K562 (cell line): ENCODE measurements around the gene PEDS1. TPM values are rescaled to one million over a fixed set of nuclear protein-coding genes. Genes with fewer than 3 reads are reported as not detected.

Experiments
- ATAC-seq: fragments of 200-7000 bp; cut with Tn5 transposase; 3 replicates; pipeline ENCODE4 v1.9.1; 2020; ENCODE audit warnings: moderate library complexity
- BruUV-seq: library from RNA; stranded (reverse); fragments of 400-500 nt; replicated peaks from 2 replicates; lab custom pipeline; 2021; lab: Mats Ljungman, UMichigan
- CTCF ChIA-PET: fragments of 300-600 bp; formaldehyde crosslinking; extraction: SDS; loops from one replicate; lab custom pipeline; 2021; ENCODE audit warnings: low intra/inter-chr PET ratio; lab: Yijun Ruan, JAX
- POLR2A ChIA-PET: fragments of 300-600, 350-650 bp; sonication (Branson Sonifier 250); formaldehyde crosslinking; extraction: SDS; loops from one replicate; lab custom pipeline; 2021; ENCODE audit warnings: antibody characterized with exemption, inconsistent platforms; lab: Yijun Ruan, JAX
- DNase-seq, 4 experiments: peaks; one replicate each; pipeline versions ENCODE4 v3.0.0 to v3.0.0-alpha.2; 2011 to 2018; ENCODE audit warnings: low spot score in 3 of 4, mixed read lengths in 3 of 4; ENCODE audit errors: extremely low read depth in 1 of 4
- FAIRE-seq: peaks from 2 replicates; lab custom pipeline; 2011; peaks lifted over from hg19 to GRCh38; lab: Jason Lieb, UNC
- H2AFZ ChIP-seq: 2 replicates; pipeline ENCODE4 v1.6.0; 2011; ENCODE audit warnings: low read depth, low read length, control low read depth, inconsistent platforms
- H3K27ac ChIP-seq: fragments of 200-600 bp; 3 replicates; pipeline ENCODE4 v1.8.0; 2011; ENCODE audit warnings: low read depth, mild to moderate bottlenecking, control low read depth, inconsistent platforms, low read length, moderate library complexity, mixed read lengths; ENCODE audit errors: extremely low read depth
- H3K27me3 ChIP-seq, 2 experiments: fragments of 300-600 bp in 1 of 2; 2 replicates in 1 of 2; 3 replicates in 1 of 2; pipeline versions ENCODE4 v1.6.0 to v1.8.0; 2011; ENCODE audit warnings: inconsistent platforms in 2 of 2, low read length in 2 of 2, mild to moderate bottlenecking in 1 of 2, mixed read lengths in 1 of 2, moderate library complexity in 1 of 2; ENCODE audit not compliant: control insufficient read depth in 2 of 2, insufficient read depth in 2 of 2
- H3K36me3 ChIP-seq: fragments of 300-600 bp; 3 replicates; pipeline ENCODE4 v1.8.0; 2011; ENCODE audit warnings: mild to moderate bottlenecking, low read length, inconsistent platforms; ENCODE audit not compliant: control insufficient read depth, insufficient read depth
- H3K4me1 ChIP-seq, 2 experiments: fragments of 200-600 bp in 1 of 2; replicated peaks in 1 of 2; 2 replicates in 1 of 2; 3 replicates in 1 of 2; pipeline versions ENCODE4 v1.5.1 to v1.8.0; 2011; ENCODE audit warnings: inconsistent platforms in 2 of 2, low read length in 2 of 2, mild to moderate bottlenecking in 1 of 2, mixed read lengths in 1 of 2, moderate library complexity in 1 of 2; ENCODE audit not compliant: control insufficient read depth in 2 of 2, insufficient read depth in 2 of 2
- H3K4me2 ChIP-seq: 2 replicates; pipeline ENCODE4 v1.6.1; 2011; ENCODE audit warnings: low read length, control low read depth, inconsistent platforms, mixed read lengths; ENCODE audit not compliant: insufficient read depth
- H3K4me3 ChIP-seq: fragments of 200-600 bp; sonication (generic), shearing (Covaris generic); 2 replicates; pipeline ENCODE4 v1.5.1; 2016; ENCODE audit warnings: control low read depth, inconsistent platforms
- H3K79me2 ChIP-seq: fragments of 200-600 bp; 3 replicates; pipeline ENCODE4 v1.8.0; 2011; ENCODE audit warnings: low read length, inconsistent platforms; ENCODE audit not compliant: control insufficient read depth, insufficient read depth
- H3K9ac ChIP-seq, 2 experiments: 2 replicates each; pipeline versions ENCODE4 v1.6.0 to v1.6.1; 2011; ENCODE audit warnings: low read depth in 2 of 2, low read length in 2 of 2, control low read depth in 1 of 2, inconsistent platforms in 1 of 2, mild to moderate bottlenecking in 1 of 2, mixed read lengths in 1 of 2; ENCODE audit not compliant: insufficient read depth in 1 of 2
- H3K9me1 ChIP-seq: one replicate; pipeline ENCODE4 v1.6.0; 2011; ENCODE audit warnings: inconsistent platforms, mild to moderate bottlenecking, low read length, moderate library complexity; ENCODE audit not compliant: control insufficient read depth, insufficient read depth
- H3K9me3 ChIP-seq: replicated peaks from 2 replicates; pipeline ENCODE4 v1.5.1; 2011; ENCODE audit warnings: low read depth, low read length, inconsistent platforms; ENCODE audit not compliant: control insufficient read depth, insufficient read depth
- H4K20me1 ChIP-seq: replicated peaks from 2 replicates; pipeline ENCODE4 v1.6.1; 2011; ENCODE audit warnings: low read length, inconsistent platforms, mixed read lengths; ENCODE audit not compliant: control insufficient read depth, insufficient read depth
- BACH1 ChIP-seq: fragments of 200-800 bp; sonication (Bioruptor generic); IDR thresholded peaks from 2 replicates; pipeline ENCODE4 v1.6.1; 2016; ENCODE audit warnings: missing genetic modification characterization, missing compliant biosample characterization
- HDAC6 ChIP-seq: IDR thresholded peaks from 2 replicates; pipeline ENCODE4 v1.6.1; 2012; ENCODE audit warnings: low read depth, mild to moderate bottlenecking, control low read depth, inconsistent platforms, low read length, moderate library complexity
- MAFK ChIP-seq: IDR thresholded peaks from 2 replicates; pipeline ENCODE4 v1.6.1; 2011; ENCODE audit warnings: low read length, improper control_type of control experiment
- MEF2D ChIP-seq: conservative IDR thresholded peaks from 2 replicates; pipeline ENCODE4 v1.6.1; 2016; ENCODE audit warnings: low read depth, missing genetic modification characterization, missing compliant biosample characterization
- MTA2 ChIP-seq: fragments of 450-650 bp; IDR thresholded peaks from 2 replicates; pipeline ENCODE4 v1.6.1; 2016; ENCODE audit warnings: low read depth
- NFIX ChIP-seq: fragments of 250-450 bp; sonication (Bioruptor Pico); IDR thresholded peaks from 2 replicates; pipeline ENCODE4 v1.4.0; 2020; ENCODE audit warnings: low read depth, mild to moderate bottlenecking, moderate library complexity
- NR1H2 ChIP-seq: sonication (generic); formaldehyde crosslinking; IDR thresholded peaks from 2 replicates; pipeline ENCODE4 v1.4.0; 2020; ENCODE audit warnings: mild to moderate bottlenecking, missing genetic modification reagents
- PREB ChIP-seq: sonication (generic); formaldehyde crosslinking; IDR thresholded peaks from 2 replicates; pipeline ENCODE4 v1.8.1; 2023; ENCODE audit warnings: mild to moderate bottlenecking, missing genetic modification reagents
- RB1 ChIP-seq: fragments of 450-650 bp; IDR thresholded peaks from 2 replicates; pipeline ENCODE4 v1.6.1; 2017; ENCODE audit warnings: low read depth, mild to moderate bottlenecking
- RBBP5 ChIP-seq: fragments of 200-600 bp; sonication (generic); IDR thresholded peaks from 2 replicates; pipeline ENCODE4 v1.6.1; 2012; ENCODE audit warnings: borderline replicate concordance, mild to moderate bottlenecking, low read length, control low read depth, inconsistent platforms; ENCODE audit not compliant: insufficient read depth, poor library complexity, severe bottlenecking
- SIN3A ChIP-seq, 2 experiments: fragments of 150-350 bp in 1 of 2; IDR thresholded peaks; 2 replicates each; pipeline ENCODE4 v1.6.1; 2011 to 2016; ENCODE audit warnings: borderline replicate concordance in 2 of 2, low read depth in 2 of 2, low read length in 2 of 2, mild to moderate bottlenecking in 2 of 2, moderate library complexity in 2 of 2; ENCODE audit not compliant: control insufficient read depth in 1 of 2
- TBL1XR1 ChIP-seq, 2 experiments: IDR thresholded peaks; 2 replicates each; pipeline ENCODE4 v1.6.1; 2012; ENCODE audit warnings: improper control_type of control experiment in 2 of 2, low read length in 2 of 2, mild to moderate bottlenecking in 1 of 2
- ZNF398 ChIP-seq: fragments of 250-450 bp; sonication (Bioruptor Pico); IDR thresholded peaks from 2 replicates; pipeline ENCODE4 v1.8.0; 2021; ENCODE audit warnings: moderate library complexity, mild to moderate bottlenecking, inconsistent platforms
- WGBS: fragments of 100-300 bp; shearing (Covaris generic); methylation state at CpG from one replicate; pipeline ENCODE4 v1.1.6; 2016; ENCODE audit warnings: low coverage, mixed read lengths; ENCODE audit not compliant: insufficient coverage; ENCODE audit errors: missing lambda C conversion rate; 5-methylcytosine and 5-hydroxymethylcytosine counted together
- in situ Hi-C: fragments of 300-500 bp; cut with MboI; formaldehyde crosslinking; loops from 4 replicates; pipeline ENCODE4 v1.15.0; 2018; ENCODE audit warnings: inconsistent platforms, mixed read lengths
- intact Hi-C: fragments of 100-400 bp; cut with micrococcal nuclease; formaldehyde crosslinking; loops from 2 replicates; pipeline ENCODE4 v1.14.2; 2022
- polyA plus RNA-seq, 8 experiments: library from polyadenylated mRNA; depleted of rRNA in 4 of 8; stranded (reverse) in 5 of 8; unstranded in 3 of 8; fragments of >200 nt; fragmentation: Nextera tagmentation in 2 of 8; fragmentation: Illumina TruSeq in 1 of 8; extraction: Ambion mirVana in 2 of 8; extraction: Trizol in 1 of 8; gene quantifications; 2 replicates each; pipeline versions ENCODE4 v1.2.1 to v1.2.3, GENCODE V29; 2011 to 2014; ENCODE audit warnings: inconsistent platforms in 1 of 8, missing spikeins in 1 of 8
- total RNA-seq, 7 experiments: library from RNA; depleted of rRNA in 6 of 7; stranded (reverse); fragments of >200 nt in 6 of 7; fragmentation: Illumina TruSeq in 2 of 7; extraction: Trizol in 2 of 7; gene quantifications; 2 replicates each; pipeline versions ENCODE4 v1.2.1 to v1.2.3, GENCODE V29; 2011 to 2021; ENCODE audit warnings: low replicate concordance in 1 of 7
- TF ChIP-seq, protein P1 (sequence below), 2 experiments: IDR thresholded peaks in 1 of 2; conservative IDR thresholded peaks in 1 of 2; 2 replicates each; pipeline ENCODE4 v1.6.1; 2016; ENCODE audit warnings: low read depth in 2 of 2, mild to moderate bottlenecking in 1 of 2, missing compliant biosample characterization in 1 of 2, missing genetic modification characterization in 1 of 2, moderate library complexity in 1 of 2

Gene PEDS1
- total and polyA plus RNA-seq, 9 of the 15 experiments (the other 6 are each of a cell fraction or from before 2014, with no cell fraction given) = 2.9 to 38.5 (median 24.2) TPM

GRCh38 chr20:50111120-50111828 lies 42.2 kb downstream of the PEDS1 start:
- 5% methylated on average over 10 of the region's 10 CpGs for WGBS
- peaks cover 18% of the 10 kb centered on the region for H3K9me1 ChIP-seq
- peak overlapping the region; percentile 92 for H3K27ac ChIP-seq
- H4K20me1 ChIP-seq = peaks cover 54% of the 10 kb centered on the region
- H3K36me3 ChIP-seq = peaks cover 42% of the 10 kb centered on the region
- H3K79me2 ChIP-seq = peaks cover 87% of the 10 kb centered on the region
- peak overlapping the region; percentile 100 for H3K4me3 ChIP-seq
- peak overlapping the region; percentile 85 to 97; a peak in 3 of 4 replicates for H3K9ac ChIP-seq
- BruUV-seq = no TSS peak
- CTCF ChIA-PET = no interaction called here
- H3K4me2 ChIP-seq = peak overlapping the region; percentile 98
- H3K4me1 ChIP-seq = peaks cover 25 to 68% of the 10 kb centered on the region in 2 experiments
- ATAC-seq = peak; percentile 5
- no peak overlapping the region for H2AFZ ChIP-seq
- H3K9me3 ChIP-seq = no peaks in the 10 kb centered on the region
- POLR2A ChIA-PET = interaction anchor here (0.6 to 5.5 kb wide), 6 partner anchors 9 to 323 kb away, joined by 3 to 51 read pairs (median 4); partner anchors contain the start of gene PEDS1
- H3K27me3 ChIP-seq = no peaks in the 10 kb centered on the region
- DNase-seq = peak in 2 of 4 experiments; percentile 51 to 71
- in situ Hi-C loops (no loop called here), intact Hi-C loops (loop anchor here (5.0 kb wide), 1 partner anchor 56 kb away; no protein-coding TSS in a partner anchor)
- peak; percentile 66 for FAIRE-seq
- no peak for TF ChIP-seq ZNF398 (CRISPR knock-in tag)
- peak; percentile 45; the same call in 1 of the 2 replicates for TF ChIP-seq MAFK
- 0 out of 2 replicates have a peak, but pooled peaks have one; percentile 40 for TF ChIP-seq RB1
- peak; percentile 21; the same call in 1 of the 2 replicates for TF ChIP-seq BACH1 (tag)
- TF ChIP-seq MTA2 = peak; percentile 31; the same call in 1 of the 2 replicates
- no peak for TF ChIP-seq HDAC6
- no peak for TF ChIP-seq PREB (CRISPR knock-in tag)
- no peak for TF ChIP-seq MEF2D (tag)
- peak; percentile 44 to 62; a peak in 1 of 4 replicates for TF ChIP-seq SIN3A (IDR thresholded peaks at IDR 0.05; ENCODE audit: borderline replicate concordance in 2 of 2, control insufficient read depth in 1 of 2, low read depth in 2 of 2, low read length in 2 of 2)
- TF ChIP-seq NR1H2 (CRISPR knock-in tag) = no peak
- TF ChIP-seq TBL1XR1 (IDR thresholded peaks at IDR 0.05; ENCODE audit: low read length in 2 of 2) = peak in 1 of 2 experiments; percentile 57; a peak in 2 of 4 replicates
- TF ChIP-seq, protein P1, sequence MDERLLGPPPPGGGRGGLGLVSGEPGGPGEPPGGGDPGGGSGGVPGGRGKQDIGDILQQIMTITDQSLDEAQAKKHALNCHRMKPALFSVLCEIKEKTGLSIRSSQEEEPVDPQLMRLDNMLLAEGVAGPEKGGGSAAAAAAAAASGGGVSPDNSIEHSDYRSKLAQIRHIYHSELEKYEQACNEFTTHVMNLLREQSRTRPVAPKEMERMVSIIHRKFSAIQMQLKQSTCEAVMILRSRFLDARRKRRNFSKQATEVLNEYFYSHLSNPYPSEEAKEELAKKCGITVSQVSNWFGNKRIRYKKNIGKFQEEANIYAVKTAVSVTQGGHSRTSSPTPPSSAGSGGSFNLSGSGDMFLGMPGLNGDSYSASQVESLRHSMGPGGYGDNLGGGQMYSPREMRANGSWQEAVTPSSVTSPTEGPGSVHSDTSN (CRISPR knock-in tag; IDR thresholded peaks at IDR 0.05; ENCODE audit: low read depth) = no peak
- TF ChIP-seq, protein P1 (tag; conservative IDR thresholded peaks at IDR 0.05; ENCODE audit: low read depth) = peak; percentile 47; the same call in 1 of the 2 replicates
- TF ChIP-seq RBBP5 = no peak
- TF ChIP-seq NFIX = no peak
